H9 (cell line): ENCODE data around the gene PDHB. TPM values are rescaled to one million over a fixed set of nuclear protein-coding genes. Genes with fewer than 3 reads are reported as not detected.

Source experiments
- DNase-seq: peaks from one replicate; pipeline ENCODE4 v3.0.0-alpha.2; 2017
- H2AFZ ChIP-seq: one replicate; pipeline ENCODE4 v1.6.1; 2013; ENCODE audit warnings: mild to moderate bottlenecking, low read length, control low read depth, moderate library complexity
- H2AK5ac ChIP-seq: 2 replicates; pipeline ENCODE4 v1.6.1; 2013; ENCODE audit warnings: low read length, control low read depth, mixed read lengths; ENCODE audit not compliant: insufficient read length
- H2BK120ac ChIP-seq: one replicate; pipeline ENCODE4 v1.6.1; 2013; ENCODE audit warnings: low read depth, mild to moderate bottlenecking, low read length, control low read depth, inconsistent platforms; ENCODE audit not compliant: poor library complexity, severe bottlenecking
- H2BK12ac ChIP-seq: 2 replicates; pipeline ENCODE4 v1.6.1; 2013; ENCODE audit warnings: low read length, control low read depth, mixed read lengths, low read depth; ENCODE audit not compliant: insufficient read length
- H2BK15ac ChIP-seq: 2 replicates; pipeline ENCODE4 v1.6.1; 2013; ENCODE audit warnings: low read depth, low read length, control low read depth
- H2BK20ac ChIP-seq: one replicate; pipeline ENCODE4 v1.6.1; 2013; ENCODE audit warnings: low read depth, mild to moderate bottlenecking, low read length, control low read depth, inconsistent platforms; ENCODE audit not compliant: poor library complexity, severe bottlenecking
- H2BK5ac ChIP-seq: 2 replicates; pipeline ENCODE4 v1.6.1; 2013; ENCODE audit warnings: low read length, control low read depth, mixed read lengths; ENCODE audit not compliant: insufficient read length
- H3K14ac ChIP-seq: 2 replicates; pipeline ENCODE4 v1.6.1; 2013; ENCODE audit warnings: low read length, control low read depth; ENCODE audit not compliant: insufficient read depth
- H3K18ac ChIP-seq: 2 replicates; pipeline ENCODE4 v1.6.1; 2013; ENCODE audit warnings: low read depth, mild to moderate bottlenecking, mixed read lengths, low read length, control low read depth; ENCODE audit not compliant: insufficient read length
- H3K23ac ChIP-seq: 2 replicates; pipeline ENCODE4 v1.6.1; 2013; ENCODE audit warnings: low read length, control low read depth, mixed read lengths, low read depth; ENCODE audit not compliant: insufficient read length
- H3K23me2 ChIP-seq: 2 replicates; pipeline ENCODE4 v1.6.1; 2013; ENCODE audit warnings: low read depth, mild to moderate bottlenecking, mixed read lengths, low read length, control low read depth; ENCODE audit not compliant: insufficient read length, poor library complexity, severe bottlenecking
- H3K27ac ChIP-seq: 2 replicates; pipeline ENCODE4 v1.5.1; 2013; ENCODE audit warnings: low read length, control low read depth, mixed read lengths, low read depth; ENCODE audit not compliant: insufficient read length
- H3K27me3 ChIP-seq: 2 replicates; pipeline ENCODE4 v1.6.1; 2013; ENCODE audit warnings: low read length, control low read depth, inconsistent platforms; ENCODE audit not compliant: insufficient read depth
- H3K4ac ChIP-seq: 2 replicates; pipeline ENCODE4 v1.6.1; 2013; ENCODE audit warnings: low read depth, mild to moderate bottlenecking, control low read depth, inconsistent platforms, low read length, moderate library complexity
- H3K4me1 ChIP-seq: 2 replicates; pipeline ENCODE4 v1.6.1; 2013; ENCODE audit warnings: low read length, control low read depth, inconsistent platforms; ENCODE audit not compliant: insufficient read depth
- H3K4me2 ChIP-seq: 2 replicates; pipeline ENCODE4 v1.6.1; 2013; ENCODE audit warnings: low read length, control low read depth, mixed read lengths; ENCODE audit not compliant: insufficient read length, insufficient read depth
- H3K56ac ChIP-seq: 2 replicates; pipeline ENCODE4 v1.6.1; 2013; ENCODE audit warnings: low read depth, mild to moderate bottlenecking, mixed read lengths, low read length, control low read depth; ENCODE audit not compliant: insufficient read length
- H3K79me1 ChIP-seq: 2 replicates; pipeline ENCODE4 v1.6.1; 2013; ENCODE audit warnings: low read depth, mild to moderate bottlenecking, moderate library complexity, low read length, control low read depth, inconsistent platforms; ENCODE audit not compliant: insufficient read depth, poor library complexity, severe bottlenecking
- H3K79me2 ChIP-seq: 2 replicates; pipeline ENCODE4 v1.6.1; 2013; ENCODE audit warnings: low read length, control low read depth, inconsistent platforms; ENCODE audit not compliant: insufficient read depth
- H3K9ac ChIP-seq: 2 replicates; pipeline ENCODE4 v1.6.1; 2013; ENCODE audit warnings: low read length, control low read depth, mixed read lengths; ENCODE audit not compliant: insufficient read length; ENCODE audit errors: extremely low read depth
- H3K9me3 ChIP-seq: one replicate; pipeline ENCODE4 v1.6.1; 2013; ENCODE audit warnings: low read depth, low read length, inconsistent platforms; ENCODE audit not compliant: control insufficient read depth
- H3T11ph ChIP-seq: one replicate; pipeline ENCODE4 v1.6.1; 2013; ENCODE audit warnings: mild to moderate bottlenecking, low read length, control low read depth, inconsistent platforms
- H4K20me1 ChIP-seq: one replicate; pipeline ENCODE4 v1.6.1; 2013; ENCODE audit not compliant: control insufficient read depth, insufficient read length, insufficient read depth
- H4K5ac ChIP-seq: 2 replicates; pipeline ENCODE4 v1.6.1; 2013; ENCODE audit warnings: low read depth, mild to moderate bottlenecking, mixed read lengths, low read length, control low read depth; ENCODE audit not compliant: insufficient read length
- H4K8ac ChIP-seq: replicated peaks from 2 replicates; pipeline ENCODE4 v1.6.1; 2013; ENCODE audit warnings: low read length, control low read depth, mixed read lengths, low read depth; ENCODE audit not compliant: insufficient read length
- H4K91ac ChIP-seq: 2 replicates; pipeline ENCODE4 v1.6.1; 2013; ENCODE audit warnings: low read depth, mild to moderate bottlenecking, moderate library complexity, mixed read lengths, low read length, control low read depth; ENCODE audit not compliant: insufficient read length
- H3K27ac Mint-ChIP-seq, 3 experiments: 2 replicates in 2 of 3; 3 replicates in 1 of 3; pipeline ENCODE4 v1.8.0; 2020 to 2021; ENCODE audit warnings: mixed read lengths in 3 of 3, mild to moderate bottlenecking in 1 of 3, moderate library complexity in 1 of 3
- H3K27me3 Mint-ChIP-seq: 2 replicates; pipeline ENCODE4 v1.8.0; 2021; ENCODE audit warnings: low read depth, mild to moderate bottlenecking, moderate library complexity, mixed read lengths
- H3K36me3 Mint-ChIP-seq, 3 experiments: 2 replicates in 2 of 3; 3 replicates in 1 of 3; pipeline ENCODE4 v1.8.0; 2020 to 2021; ENCODE audit warnings: low read depth in 3 of 3, mixed read lengths in 3 of 3; ENCODE audit not compliant: insufficient read depth in 1 of 3
- H3K4me1 Mint-ChIP-seq, 2 experiments: 2 replicates each; pipeline ENCODE4 v1.8.0; 2020; ENCODE audit warnings: mixed read lengths in 2 of 2
- H3K4me3 Mint-ChIP-seq, 2 experiments: 2 replicates in 1 of 2; 3 replicates in 1 of 2; pipeline ENCODE4 v1.8.0; 2020 to 2021; ENCODE audit warnings: mild to moderate bottlenecking in 2 of 2, mixed read lengths in 2 of 2, moderate library complexity in 1 of 2
- H3K9me3 Mint-ChIP-seq, 2 experiments: 2 replicates in 1 of 2; 3 replicates in 1 of 2; pipeline ENCODE4 v1.8.0; 2020; ENCODE audit warnings: mild to moderate bottlenecking in 2 of 2, mixed read lengths in 2 of 2, moderate library complexity in 1 of 2
- WGBS: extraction: QIAGEN DNeasy Blood & Tissue Kit; methylation state at CpG from one replicate; pipeline ENCODE4 v1.1.7; 2013; ENCODE audit warnings: missing lambda C conversion rate, low lambda C conversion rate, mixed read lengths; ENCODE audit not compliant: insufficient read length; ENCODE audit errors: extremely low coverage; 5-methylcytosine and 5-hydroxymethylcytosine counted together
- total RNA-seq: library from RNA; stranded (reverse); gene quantifications from 2 replicates; pipeline ENCODE4 v1.2.1, GENCODE V29; 2021
- TF ChIP-seq, protein P1 (sequence below): fragments of 200-600 bp; sonication (generic); conservative IDR thresholded peaks from 3 replicates; pipeline ENCODE4 v1.8.0; 2021; ENCODE audit warnings: antibody characterized with exemption, mild to moderate bottlenecking

The PDHB gene
- total RNA-seq, 1 experiment from 2014 or later = 132 TPM

DNA sequence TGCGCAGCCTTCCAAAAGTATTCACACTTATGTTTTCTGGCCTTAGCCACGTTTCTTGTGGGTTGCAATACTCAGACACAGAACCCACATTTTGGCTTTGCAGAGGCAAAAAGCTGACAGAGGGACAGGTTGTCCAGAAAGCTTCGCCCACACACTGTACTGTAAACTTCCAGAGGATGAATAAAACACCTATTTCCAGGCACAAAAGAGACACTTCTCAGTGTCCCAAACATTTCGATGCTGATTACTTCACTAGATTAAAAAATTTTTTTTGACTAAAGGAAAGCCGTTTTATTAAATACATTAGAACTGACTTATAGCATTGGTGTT, 30.3 kb upstream of the PDHB start:
- TF ChIP-seq, protein P1, sequence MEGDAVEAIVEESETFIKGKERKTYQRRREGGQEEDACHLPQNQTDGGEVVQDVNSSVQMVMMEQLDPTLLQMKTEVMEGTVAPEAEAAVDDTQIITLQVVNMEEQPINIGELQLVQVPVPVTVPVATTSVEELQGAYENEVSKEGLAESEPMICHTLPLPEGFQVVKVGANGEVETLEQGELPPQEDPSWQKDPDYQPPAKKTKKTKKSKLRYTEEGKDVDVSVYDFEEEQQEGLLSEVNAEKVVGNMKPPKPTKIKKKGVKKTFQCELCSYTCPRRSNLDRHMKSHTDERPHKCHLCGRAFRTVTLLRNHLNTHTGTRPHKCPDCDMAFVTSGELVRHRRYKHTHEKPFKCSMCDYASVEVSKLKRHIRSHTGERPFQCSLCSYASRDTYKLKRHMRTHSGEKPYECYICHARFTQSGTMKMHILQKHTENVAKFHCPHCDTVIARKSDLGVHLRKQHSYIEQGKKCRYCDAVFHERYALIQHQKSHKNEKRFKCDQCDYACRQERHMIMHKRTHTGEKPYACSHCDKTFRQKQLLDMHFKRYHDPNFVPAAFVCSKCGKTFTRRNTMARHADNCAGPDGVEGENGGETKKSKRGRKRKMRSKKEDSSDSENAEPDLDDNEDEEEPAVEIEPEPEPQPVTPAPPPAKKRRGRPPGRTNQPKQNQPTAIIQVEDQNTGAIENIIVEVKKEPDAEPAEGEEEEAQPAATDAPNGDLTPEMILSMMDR = no peak; the same call in 2 of the 3 replicates

More for the DNA sequence above, 30.3 kb upstream of the PDHB start:
- Histone ChIP-seq H4K8ac (no peak overlapping the region), H4K20me1 (no peaks in the 10 kb centered on the region), H3K27ac (no peak overlapping the region), H3K23me2 (no peaks in the 10 kb centered on the region), H3K79me1 (no peaks in the 10 kb centered on the region), H3K23ac (no peak overlapping the region), H3K27me3 (no peaks in the 10 kb centered on the region), H3T11ph (no peak overlapping the region), H4K5ac (no peak overlapping the region), H3K4me2 (peak overlapping the region; percentile 55), H2AK5ac (no peak overlapping the region), H3K4me1 (peaks cover 5% of the 10 kb centered on the region; the same call in 1 of the 2 replicates), H2BK5ac (no peak overlapping the region), H3K18ac (no peak overlapping the region), H2AFZ (peak overlapping the region; percentile 97), H4K91ac (no peak overlapping the region), H2BK12ac (no peak overlapping the region), H3K4ac (no peak overlapping the region), H3K79me2 (no peaks in the 10 kb centered on the region), H3K9ac (no peak overlapping the region), H3K14ac (no peak overlapping the region), H2BK120ac (no peak overlapping the region), H2BK15ac (no peak overlapping the region), H3K9me3 (no peaks in the 10 kb centered on the region), H2BK20ac (no peak overlapping the region), H3K56ac (no peak overlapping the region)
- Mint-ChIP-seq H3K27ac (peak overlapping the region in 1 of 3 experiments; percentile 97; a peak in 1 of 7 replicates), H3K9me3 (no peaks in the 10 kb centered on the region), H3K4me1 (peaks cover 11 to 12% of the 10 kb centered on the region in 2 experiments), H3K36me3 (no peaks in the 10 kb centered on the region), H3K4me3 (peak overlapping the region in 1 of 2 experiments; percentile 6; a peak in 1 of 5 replicates), H3K27me3 (no peaks in the 10 kb centered on the region)
- WGBS = no CpG with 5 or more reads among the region's 5 CpGs
- DNase-seq = no peak
